Duodenal mucosa (tissue), 2 donors: ENCODE measurements around the gene TIMM8B.
"Not testable (repeated sequence)": the region's sequence is repeated elsewhere in the genome, so short reads cannot be mapped to it uniquely, and the experiment has no call there.

ENCODE experiments used
- H3K27ac ChIP-seq: one replicate; pipeline ENCODE4 v1.7.0; 2013; ENCODE audit warnings: low read depth, low read length
- H3K27me3 ChIP-seq, 2 donors: one replicate each; pipeline ENCODE4 v1.7.0; 2013; ENCODE audit warnings: low read length in 2 of 2, control low read depth in 1 of 2; ENCODE audit not compliant: insufficient read depth in 2 of 2, control insufficient read depth in 1 of 2
- H3K36me3 ChIP-seq, 2 donors: one replicate each; pipeline ENCODE4 v1.7.0; 2013; ENCODE audit warnings: low read length in 2 of 2, control low read depth in 1 of 2; ENCODE audit not compliant: insufficient read depth in 2 of 2, control insufficient read depth in 1 of 2
- H3K4me1 ChIP-seq, 2 donors: one replicate each; pipeline ENCODE4 v1.7.0; 2013; ENCODE audit warnings: low read length in 2 of 2, control low read depth in 1 of 2; ENCODE audit not compliant: insufficient read depth in 2 of 2, control insufficient read depth in 1 of 2
- H3K4me3 ChIP-seq, 2 donors: one replicate each; pipeline ENCODE4 v1.7.0; 2013; ENCODE audit warnings: low read length in 2 of 2, low read depth in 1 of 2
- H3K9ac ChIP-seq, 2 donors: one replicate each; pipeline ENCODE4 v1.7.0; 2013; ENCODE audit warnings: low read length in 2 of 2, low read depth in 1 of 2
- H3K9me3 ChIP-seq, 2 donors: one replicate each; pipeline ENCODE4 v1.7.0; 2013; ENCODE audit warnings: low read length in 2 of 2, control low read depth in 1 of 2; ENCODE audit not compliant: control insufficient read depth in 1 of 2

TIMM8B gene

GRCh38 chr11:112085822-112086421 lies 634 bp downstream of the TIMM8B start:
- H3K27ac ChIP-seq, result no peak overlapping the region
- no peaks in the 10 kb centered on the region for H3K9me3 ChIP-seq
- peak overlapping the region; percentile 92 to 97 for H3K9ac ChIP-seq
- H3K4me1 ChIP-seq, result peaks cover 28 to 33% of the 10 kb centered on the region in 2 donors
- H3K36me3 ChIP-seq, result peaks cover 22 to 58% of the 10 kb centered on the region in 2 donors
- H3K27me3 ChIP-seq, result no peaks in the 10 kb centered on the region
- peak overlapping the region; percentile 92 to 100 for H3K4me3 ChIP-seq

DNA sequence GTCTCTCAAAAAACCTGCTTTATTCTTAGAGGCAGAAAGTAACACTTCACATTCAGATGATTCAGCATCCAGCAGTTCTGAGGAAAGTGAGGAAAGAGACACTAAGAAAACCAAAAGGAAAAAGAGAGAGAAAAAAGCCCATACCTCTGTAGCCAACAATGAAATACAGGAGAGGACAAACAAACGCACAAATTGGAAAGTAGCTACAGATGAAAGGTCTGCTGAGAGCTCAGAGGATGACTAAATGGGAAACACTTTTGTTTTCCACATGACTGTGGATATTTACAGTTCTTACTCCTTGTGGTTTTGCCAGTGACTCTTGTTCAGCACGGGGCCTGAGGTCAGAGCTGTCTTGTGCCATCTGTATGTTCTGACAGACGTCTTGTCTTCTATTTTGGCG lies 3.8 kb downstream of the TIMM8B start:
- peaks cover 24 to 51% of the 10 kb centered on the region in 2 donors for H3K36me3 ChIP-seq
- H3K27ac ChIP-seq, result no peak overlapping the region
- H3K9me3 ChIP-seq, result no peaks in the 10 kb centered on the region
- H3K9ac ChIP-seq, result no peak overlapping the region
- H3K4me3 ChIP-seq, result no peak overlapping the region
- no peaks in the 10 kb centered on the region for H3K27me3 ChIP-seq
- H3K4me1 ChIP-seq, result peaks cover 12 to 16% of the 10 kb centered on the region in 2 donors

DNA sequence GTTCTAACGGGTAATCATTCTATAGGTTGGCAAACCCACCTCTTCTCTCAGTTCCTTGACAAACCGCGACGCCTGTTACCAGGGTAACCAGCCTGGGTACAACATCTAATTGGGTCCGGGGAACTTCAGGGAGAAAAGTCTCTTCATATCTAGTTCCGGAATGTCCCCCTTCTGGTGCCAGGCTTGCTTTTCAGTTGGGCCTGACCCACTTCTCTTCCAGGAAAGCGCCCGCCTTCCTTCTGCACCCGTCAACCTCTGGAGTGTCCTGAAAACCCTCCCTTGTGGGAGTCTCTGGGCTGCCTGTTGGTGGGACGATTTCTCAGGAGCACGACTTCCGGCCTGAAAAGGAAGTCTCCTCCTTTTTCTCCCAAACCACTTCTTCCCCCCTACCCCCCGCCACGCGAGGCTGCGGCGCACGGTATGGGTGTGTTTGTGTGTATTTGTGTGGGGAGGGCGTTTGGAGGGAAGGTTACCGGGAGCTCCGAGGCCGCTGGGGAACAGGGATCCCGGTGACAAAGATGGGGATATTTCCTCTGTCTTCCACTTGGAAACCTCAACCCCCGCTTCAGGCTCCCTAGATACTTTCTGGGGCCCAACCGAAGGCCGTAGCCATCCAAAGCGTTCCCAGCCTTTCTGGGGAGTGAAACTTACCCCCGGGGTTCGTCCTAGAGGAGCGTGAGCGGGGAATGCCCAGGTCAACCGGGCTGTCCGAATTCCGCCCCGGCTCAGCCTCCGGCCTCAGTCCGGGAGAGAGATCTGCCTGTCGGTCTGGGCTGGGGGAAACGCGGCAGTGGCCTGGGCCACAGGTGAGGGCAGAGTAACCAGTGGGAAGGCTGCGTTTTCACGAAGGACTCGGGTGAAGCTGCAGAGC lies 12.4 kb downstream of the TIMM8B start, which contains the start of the genes NKAPD1 and PIH1D2:
NKAPD1 (plus strand) TSS at position 359 of the 871 bp plus-strand sequence. CDS start 1,276 bp downstream, outside the sequence.
PIH1D2 (minus strand) TSS at position 77 of the 871 bp plus-strand sequence. CDS start 843 bp downstream, outside the sequence.
- peaks cover 3 to 22% of the 10 kb centered on the region in 2 donors for H3K36me3 ChIP-seq
- no peaks in the 10 kb centered on the region for H3K9me3 ChIP-seq
- peak within 1 kb of the TSS; percentile 82 for H3K27ac ChIP-seq
- H3K4me3 ChIP-seq, result peak within 1 kb of the TSS; percentile 87 to 94
- H3K27me3 ChIP-seq, result no peaks in the 10 kb centered on the region
- H3K4me1 ChIP-seq, result peaks cover 13 to 16% of the 10 kb centered on the region in 2 donors
- H3K9ac ChIP-seq, result peak within 1 kb of the TSS; percentile 89 to 97

DNA sequence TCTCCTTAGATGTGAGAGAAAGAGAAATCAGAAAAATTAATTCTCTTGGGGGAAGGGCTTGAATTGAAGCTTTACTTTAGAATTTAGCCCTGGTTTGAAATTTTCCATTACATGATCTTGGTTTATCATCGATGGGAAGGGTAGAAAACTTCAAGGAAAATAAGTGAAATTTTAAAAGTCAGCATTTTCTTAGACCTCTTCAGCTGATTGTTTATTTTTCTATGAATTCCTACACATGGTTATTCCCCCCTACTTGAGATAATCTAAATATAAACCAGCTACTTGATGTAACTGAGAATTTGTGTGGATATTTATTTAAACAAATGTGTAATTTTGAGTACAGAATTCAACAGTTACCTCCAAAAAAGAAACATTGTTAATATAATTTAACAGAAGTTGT lies 23.6 kb downstream of the TIMM8B start:
- Histone ChIP-seq H3K9ac (no peak overlapping the region), H3K4me1 (no peaks in the 10 kb centered on the region), H3K27me3 (no peaks in the 10 kb centered on the region), H3K4me3 (no peak overlapping the region), H3K36me3 (peaks cover 13 to 40% of the 10 kb centered on the region in 2 donors), H3K9me3 (no peaks in the 10 kb centered on the region), H3K27ac (no peak overlapping the region)

GRCh38 chr11:112058103-112058502 lies 28.5 kb downstream of the TIMM8B start:
- Histone ChIP-seq H3K4me3 (no peak overlapping the region), H3K27ac (no peak overlapping the region), H3K9me3 (no peaks in the 10 kb centered on the region), H3K27me3 (no peaks in the 10 kb centered on the region), H3K9ac (no peak overlapping the region), H3K4me1 (no peaks in the 10 kb centered on the region), H3K36me3 (peaks cover 11 to 72% of the 10 kb centered on the region in 2 donors)

DNA sequence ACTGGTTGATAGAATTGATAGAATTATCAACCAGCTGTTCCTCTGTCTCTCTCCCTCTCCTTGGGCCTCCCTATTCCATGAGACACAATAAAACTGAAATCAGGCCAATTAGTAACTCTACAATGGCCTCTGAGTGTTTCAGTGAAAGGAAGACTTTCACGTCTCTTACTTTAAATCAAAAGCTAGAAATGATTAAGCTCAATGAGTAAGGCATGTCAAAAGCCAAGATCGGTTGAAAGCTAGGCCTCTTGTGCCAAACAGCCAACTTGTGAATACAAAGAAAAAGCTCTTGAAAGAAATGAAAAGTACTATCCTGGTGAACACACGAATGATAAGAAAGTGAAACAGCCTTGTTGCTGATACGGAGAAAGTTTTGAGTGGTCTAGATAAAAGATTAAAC lies 29.4 kb downstream of the TIMM8B start:
- no peak overlapping the region for H3K9ac ChIP-seq
- peaks cover 2 to 74% of the 10 kb centered on the region in 2 donors for H3K36me3 ChIP-seq
- H3K9me3 ChIP-seq, result no peaks in the 10 kb centered on the region
- no peaks in the 10 kb centered on the region for H3K27me3 ChIP-seq
- no peak overlapping the region for H3K27ac ChIP-seq
- no peaks in the 10 kb centered on the region for H3K4me1 ChIP-seq
- H3K4me3 ChIP-seq, result no peak overlapping the region

GRCh38 chr11:112051768-112052167 lies 34.8 kb downstream of the TIMM8B start:
- H3K4me3 ChIP-seq, result no peak overlapping the region
- H3K27me3 ChIP-seq, result no peaks in the 10 kb centered on the region
- no peak overlapping the region for H3K9ac ChIP-seq
- H3K36me3 ChIP-seq, result peaks cover 0 to 51% of the 10 kb centered on the region in 2 donors
- H3K4me1 ChIP-seq, result no peaks in the 10 kb centered on the region
- no peak overlapping the region for H3K27ac ChIP-seq
- H3K9me3 ChIP-seq, result no peaks in the 10 kb centered on the region

GRCh38 chr11:112050721-112051120 lies 35.8 kb downstream of the TIMM8B start:
- Histone ChIP-seq H3K9me3 (no peaks in the 10 kb centered on the region), H3K4me3 (no peak overlapping the region), H3K27me3 (no peaks in the 10 kb centered on the region), H3K36me3 (peaks cover 0 to 49% of the 10 kb centered on the region in 2 donors), H3K9ac (no peak overlapping the region), H3K4me1 (no peaks in the 10 kb centered on the region), H3K27ac (no peak overlapping the region)

DNA sequence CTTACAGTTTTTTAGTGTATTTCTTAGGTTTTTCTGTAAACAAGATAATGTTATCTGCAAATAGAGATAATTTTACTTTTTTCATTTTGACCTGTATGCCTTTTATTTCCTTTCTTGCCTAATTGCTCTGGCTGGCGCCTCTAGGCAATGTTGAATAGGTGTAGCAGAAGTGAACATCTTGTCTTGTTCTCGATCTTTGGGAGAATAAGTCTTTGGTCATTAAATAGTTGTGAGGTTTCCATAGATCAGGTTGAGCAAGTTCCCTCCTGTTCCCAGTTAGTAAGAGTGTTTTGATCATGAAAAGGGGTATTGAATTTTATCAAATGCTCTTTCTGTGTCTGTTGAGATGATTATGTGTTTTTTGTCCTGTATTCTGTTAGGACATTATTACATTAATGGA lies 36.8 kb downstream of the TIMM8B start:
- no peaks in the 10 kb centered on the region for H3K9me3 ChIP-seq
- no peaks in the 10 kb centered on the region for H3K4me1 ChIP-seq
- H3K27me3 ChIP-seq, result no peaks in the 10 kb centered on the region
- H3K36me3 ChIP-seq, result peaks cover 5 to 56% of the 10 kb centered on the region in 2 donors
- no peak overlapping the region for H3K27ac ChIP-seq
- H3K4me3 ChIP-seq, result no peak overlapping the region
- H3K9ac ChIP-seq, result no peak overlapping the region

DNA sequence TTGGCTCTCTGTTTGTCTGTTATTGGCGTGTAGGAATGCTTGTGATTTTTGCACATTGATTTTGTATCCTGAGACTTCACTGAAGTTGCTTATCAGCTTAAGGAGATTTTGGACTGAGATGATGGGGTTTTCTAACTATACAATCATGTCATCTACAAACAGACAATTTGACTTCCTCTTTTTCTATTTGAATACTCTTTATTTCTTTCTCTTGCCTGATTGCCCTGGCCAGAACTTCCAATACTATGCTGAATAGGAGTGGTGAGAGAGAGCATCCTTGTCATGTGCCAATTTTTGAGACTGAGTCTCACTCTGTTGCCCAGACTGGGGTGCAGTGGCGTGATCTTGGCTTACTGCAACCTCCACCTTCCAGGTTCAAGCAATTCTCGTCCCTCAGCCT lies 38.3 kb downstream of the TIMM8B start:
- not testable (repeated sequence) for H3K9me3 ChIP-seq, H3K27me3 ChIP-seq, H3K4me3 ChIP-seq, H3K9ac ChIP-seq, H3K4me1 ChIP-seq, H3K27ac ChIP-seq
- H3K36me3 ChIP-seq, result peaks cover 9 to 52% of the 10 kb centered on the region in 2 donors
